Body of pancreas (tissue), 4 donors: Measurements from ENCODE around the gene COL6A3.

Experiments
- POLR2A ChIP-seq, 3 donors: fragments of 450-650 bp; IDR thresholded peaks; one replicate each; pipeline ENCODE4 v1.6.1; 2016; ENCODE audit warnings: antibody characterized with exemption in 3 of 3, mild to moderate bottlenecking in 2 of 3
- TF ChIP-seq, protein P1 (sequence below), 7 experiments: fragments of 450-650 bp in 4 of 7; fragments of 200-600 bp in 3 of 7; sonication (generic) in 3 of 7; IDR thresholded peaks; one replicate each; pipeline ENCODE4 v1.5.1; 2016 to 2019; ENCODE audit warnings: antibody characterized with exemption in 7 of 7

DNA sequence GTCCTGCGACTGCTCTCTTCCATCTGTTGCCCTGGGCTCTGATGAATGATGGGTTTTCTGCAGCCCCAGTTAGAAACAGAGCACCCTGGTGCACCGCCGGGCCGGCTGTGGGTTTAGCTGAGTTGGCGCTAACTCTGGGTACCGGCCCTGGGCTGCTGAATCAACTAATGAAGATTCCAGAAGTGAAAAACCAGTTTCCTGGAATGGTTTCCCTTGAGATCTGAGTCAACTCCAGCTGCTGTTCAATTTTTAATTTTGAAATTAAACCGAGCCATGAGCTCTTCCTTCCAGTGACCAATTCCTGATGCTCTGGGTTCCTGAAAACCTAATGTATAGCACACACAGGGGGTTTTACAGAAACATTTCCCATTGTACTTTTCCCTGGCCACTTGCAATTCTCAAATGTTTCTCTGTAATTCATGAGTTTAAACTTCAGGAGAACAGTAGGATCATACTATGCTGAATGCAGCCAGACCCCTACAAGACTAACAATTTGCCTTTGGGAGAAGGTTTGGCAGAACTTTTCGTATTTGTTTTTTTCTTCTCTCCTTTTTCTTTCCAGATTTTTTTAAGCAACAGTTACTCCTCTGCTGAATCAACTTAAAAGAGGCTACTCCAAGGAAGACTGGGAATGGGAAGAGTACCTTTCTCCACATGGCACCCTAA, 5.5 kb downstream of the COL6A3 start:
- TF ChIP-seq, protein P1, sequence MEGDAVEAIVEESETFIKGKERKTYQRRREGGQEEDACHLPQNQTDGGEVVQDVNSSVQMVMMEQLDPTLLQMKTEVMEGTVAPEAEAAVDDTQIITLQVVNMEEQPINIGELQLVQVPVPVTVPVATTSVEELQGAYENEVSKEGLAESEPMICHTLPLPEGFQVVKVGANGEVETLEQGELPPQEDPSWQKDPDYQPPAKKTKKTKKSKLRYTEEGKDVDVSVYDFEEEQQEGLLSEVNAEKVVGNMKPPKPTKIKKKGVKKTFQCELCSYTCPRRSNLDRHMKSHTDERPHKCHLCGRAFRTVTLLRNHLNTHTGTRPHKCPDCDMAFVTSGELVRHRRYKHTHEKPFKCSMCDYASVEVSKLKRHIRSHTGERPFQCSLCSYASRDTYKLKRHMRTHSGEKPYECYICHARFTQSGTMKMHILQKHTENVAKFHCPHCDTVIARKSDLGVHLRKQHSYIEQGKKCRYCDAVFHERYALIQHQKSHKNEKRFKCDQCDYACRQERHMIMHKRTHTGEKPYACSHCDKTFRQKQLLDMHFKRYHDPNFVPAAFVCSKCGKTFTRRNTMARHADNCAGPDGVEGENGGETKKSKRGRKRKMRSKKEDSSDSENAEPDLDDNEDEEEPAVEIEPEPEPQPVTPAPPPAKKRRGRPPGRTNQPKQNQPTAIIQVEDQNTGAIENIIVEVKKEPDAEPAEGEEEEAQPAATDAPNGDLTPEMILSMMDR (IDR thresholded peaks at IDR 0.05): no peak
- no peak for TF ChIP-seq POLR2A (IDR thresholded peaks at IDR 0.05)
